ENCODE results near the gene CYP27C1. TPM values are rescaled to one million over a fixed set of nuclear protein-coding genes. Genes with fewer than 3 reads are reported as not detected.

Gene CYP27C1
- total and polyA plus RNA-seq, 2 donors (not counting 1 experiment from before 2014, with no cell fraction given), result 0.07 TPM; not detected in 1

DNA sequence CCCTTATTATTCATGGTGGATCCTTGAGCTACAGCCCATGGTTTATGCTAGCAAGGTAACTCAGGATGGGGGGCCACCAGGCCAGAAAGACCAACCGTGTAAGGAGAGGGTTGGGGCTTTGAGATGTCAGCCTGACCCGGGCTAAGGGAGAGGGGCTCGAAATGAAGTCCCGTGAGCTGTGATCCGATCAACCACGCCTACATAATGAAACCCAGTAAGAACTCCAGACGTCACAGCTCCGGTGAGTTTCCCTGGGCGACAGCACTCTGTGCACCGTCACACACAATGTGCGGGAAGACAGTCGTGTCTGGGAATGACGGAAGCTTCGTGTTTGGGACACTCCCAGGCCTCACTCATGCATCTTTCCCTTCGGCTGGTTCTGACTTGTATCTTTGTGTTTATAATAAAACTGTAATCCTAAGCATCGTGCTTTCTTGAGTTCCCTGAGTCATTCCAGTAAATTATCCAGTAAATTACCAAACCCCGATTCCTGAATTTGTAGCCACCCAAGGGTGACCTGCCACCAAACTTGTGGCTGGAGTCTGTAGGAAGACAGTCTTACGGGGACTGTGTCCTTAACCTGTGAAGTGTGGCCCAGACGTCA, 44.2 kb downstream of the CYP27C1 start:
- Histone ChIP-seq H3K4me1 (ENCODE audit: control insufficient read depth, extremely low read depth, insufficient read depth, low read length) (peaks cover 3% of the 10 kb centered on the region), H3K36me3 (ENCODE audit: control insufficient read depth, insufficient read depth, low read length) (no peaks in the 10 kb centered on the region), H3K4me3 (replicated peaks in 1 of 4; ENCODE audit: control extremely low read depth in 1 of 4, insufficient read depth in 1 of 4, low read depth in 3 of 4, low read length in 4 of 4) (no peak overlapping the region), H3K4me2 (ENCODE audit: extremely low read depth, insufficient read depth, low read length) (peak overlapping the region; percentile 36), H4K20me1 (ENCODE audit: control insufficient read depth, extremely low read depth, insufficient read depth, low read length) (no peaks in the 10 kb centered on the region), H3K9ac (ENCODE audit: insufficient read depth, low read length) (no peak overlapping the region), H3K27ac (ENCODE audit: insufficient read depth, low read length) (peak overlapping the region; percentile 8), H2AFZ (ENCODE audit: low read length) (no peak overlapping the region), H3K79me2 (ENCODE audit: control insufficient read depth, insufficient read depth, low read length) (no peaks in the 10 kb centered on the region), H3K9me3 (ENCODE audit: control insufficient read depth, insufficient read depth, low read depth, low read length) (no peaks in the 10 kb centered on the region), H3K27me3 (ENCODE audit: control insufficient read depth, insufficient read depth, low read length) (no peaks in the 10 kb centered on the region)
- DNase-seq (ENCODE audit: low read depth in 2 of 2), result peak in 1 of 2 donors; percentile 69
- TF ChIP-seq EZH2 (IDR thresholded peaks at IDR 0.05; ENCODE audit: low read length, missing control alignments), result no peak
- TF ChIP-seq, protein P1, sequence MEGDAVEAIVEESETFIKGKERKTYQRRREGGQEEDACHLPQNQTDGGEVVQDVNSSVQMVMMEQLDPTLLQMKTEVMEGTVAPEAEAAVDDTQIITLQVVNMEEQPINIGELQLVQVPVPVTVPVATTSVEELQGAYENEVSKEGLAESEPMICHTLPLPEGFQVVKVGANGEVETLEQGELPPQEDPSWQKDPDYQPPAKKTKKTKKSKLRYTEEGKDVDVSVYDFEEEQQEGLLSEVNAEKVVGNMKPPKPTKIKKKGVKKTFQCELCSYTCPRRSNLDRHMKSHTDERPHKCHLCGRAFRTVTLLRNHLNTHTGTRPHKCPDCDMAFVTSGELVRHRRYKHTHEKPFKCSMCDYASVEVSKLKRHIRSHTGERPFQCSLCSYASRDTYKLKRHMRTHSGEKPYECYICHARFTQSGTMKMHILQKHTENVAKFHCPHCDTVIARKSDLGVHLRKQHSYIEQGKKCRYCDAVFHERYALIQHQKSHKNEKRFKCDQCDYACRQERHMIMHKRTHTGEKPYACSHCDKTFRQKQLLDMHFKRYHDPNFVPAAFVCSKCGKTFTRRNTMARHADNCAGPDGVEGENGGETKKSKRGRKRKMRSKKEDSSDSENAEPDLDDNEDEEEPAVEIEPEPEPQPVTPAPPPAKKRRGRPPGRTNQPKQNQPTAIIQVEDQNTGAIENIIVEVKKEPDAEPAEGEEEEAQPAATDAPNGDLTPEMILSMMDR (conservative IDR thresholded peaks at IDR 0.05 in 1 of 2, IDR thresholded peaks at IDR 0.05 in 1 of 2; ENCODE audit: low read depth in 1 of 2, low read length in 2 of 2), result no peak

DNA sequence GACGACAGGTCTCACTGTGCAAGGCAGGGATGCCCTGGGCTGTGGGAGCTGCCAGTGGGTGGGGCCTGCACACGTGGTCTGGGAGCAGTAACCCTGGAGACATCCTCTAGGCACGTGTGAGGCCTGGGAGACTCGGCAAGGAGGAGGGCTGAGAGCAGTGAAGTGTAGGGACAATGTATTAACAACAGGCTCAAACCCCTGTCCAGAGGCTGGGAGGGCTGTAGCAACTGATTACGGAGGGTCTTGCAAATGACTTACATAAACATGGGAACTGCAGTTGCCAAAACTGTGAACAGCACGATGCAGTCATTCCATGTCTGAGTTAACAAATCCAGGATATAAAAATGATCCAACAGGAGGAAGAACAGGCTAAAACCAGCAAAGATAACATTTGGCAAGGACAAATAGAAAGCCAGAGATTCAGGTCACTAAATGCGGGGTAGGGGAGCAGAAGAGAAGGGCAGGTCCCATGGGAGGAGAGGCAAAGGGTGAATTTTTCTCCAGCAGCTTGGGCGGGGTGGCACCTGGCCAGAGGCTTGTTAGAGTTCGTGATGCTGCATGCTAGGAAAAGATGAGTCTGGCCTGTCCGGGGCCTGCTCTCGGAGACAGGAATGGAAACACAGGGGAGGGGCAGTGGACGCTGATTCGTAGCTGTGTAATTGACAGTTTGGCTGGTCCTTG, 44.9 kb downstream of the CYP27C1 start:
- no peak overlapping the region for H3K4me3 ChIP-seq (replicated peaks in 1 of 4; ENCODE audit: control extremely low read depth in 1 of 4, insufficient read depth in 1 of 4, low read depth in 3 of 4, low read length in 4 of 4)
- H2AFZ ChIP-seq (ENCODE audit: low read length), result no peak overlapping the region
- no peaks in the 10 kb centered on the region for H3K27me3 ChIP-seq (ENCODE audit: control insufficient read depth, insufficient read depth, low read length)
- H3K36me3 ChIP-seq (ENCODE audit: control insufficient read depth, insufficient read depth, low read length), result no peaks in the 10 kb centered on the region
- H4K20me1 ChIP-seq (ENCODE audit: control insufficient read depth, extremely low read depth, insufficient read depth, low read length), result no peaks in the 10 kb centered on the region
- H3K4me2 ChIP-seq (ENCODE audit: extremely low read depth, insufficient read depth, low read length), result no peak overlapping the region
- no peaks in the 10 kb centered on the region for H3K79me2 ChIP-seq (ENCODE audit: control insufficient read depth, insufficient read depth, low read length)
- TF ChIP-seq EZH2 (IDR thresholded peaks at IDR 0.05; ENCODE audit: low read length, missing control alignments), result no peak
- TF ChIP-seq, protein P1 (conservative IDR thresholded peaks at IDR 0.05 in 1 of 2, IDR thresholded peaks at IDR 0.05 in 1 of 2; ENCODE audit: low read depth in 1 of 2, low read length in 2 of 2), result no peak
- H3K4me1 ChIP-seq (ENCODE audit: control insufficient read depth, extremely low read depth, insufficient read depth, low read length), result peaks cover 3% of the 10 kb centered on the region
- peak; percentile 30 to 40 for DNase-seq (ENCODE audit: low read depth in 2 of 2)
- no peaks in the 10 kb centered on the region for H3K9me3 ChIP-seq (ENCODE audit: control insufficient read depth, insufficient read depth, low read depth, low read length)
- no peak overlapping the region for H3K9ac ChIP-seq (ENCODE audit: insufficient read depth, low read length)
- peak overlapping the region; percentile 8 for H3K27ac ChIP-seq (ENCODE audit: insufficient read depth, low read length)

DNA sequence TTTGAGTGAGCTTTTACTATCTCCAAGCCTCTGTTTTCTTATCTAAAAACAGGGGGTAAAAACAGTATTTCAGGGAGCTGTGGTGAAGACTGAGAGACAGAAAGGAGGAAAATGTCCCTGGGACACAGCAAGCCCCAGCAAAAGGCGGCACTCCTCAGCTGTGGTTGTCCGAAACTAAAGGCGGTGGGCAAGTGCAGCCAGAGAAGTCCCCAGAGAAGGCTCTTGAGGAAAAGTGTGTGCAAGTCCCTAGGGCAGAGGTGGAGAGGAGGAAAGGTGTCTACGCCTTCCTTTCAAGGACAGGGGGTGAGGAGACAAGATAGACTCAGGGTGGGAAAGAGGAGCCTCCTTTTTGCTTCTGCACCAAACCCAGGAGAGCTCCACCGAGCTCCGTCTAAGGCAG, 45.5 kb downstream of the CYP27C1 start:
- Histone ChIP-seq H3K79me2 (ENCODE audit: control insufficient read depth, insufficient read depth, low read length) (no peaks in the 10 kb centered on the region), H3K4me2 (ENCODE audit: extremely low read depth, insufficient read depth, low read length) (no peak overlapping the region), H2AFZ (ENCODE audit: low read length) (no peak overlapping the region), H3K9me3 (ENCODE audit: control insufficient read depth, insufficient read depth, low read depth, low read length) (no peaks in the 10 kb centered on the region), H3K9ac (ENCODE audit: insufficient read depth, low read length) (no peak overlapping the region), H3K27me3 (ENCODE audit: control insufficient read depth, insufficient read depth, low read length) (no peaks in the 10 kb centered on the region), H3K4me3 (replicated peaks in 1 of 4; ENCODE audit: control extremely low read depth in 1 of 4, insufficient read depth in 1 of 4, low read depth in 3 of 4, low read length in 4 of 4) (no peak overlapping the region), H3K27ac (ENCODE audit: insufficient read depth, low read length) (no peak overlapping the region), H3K36me3 (ENCODE audit: control insufficient read depth, insufficient read depth, low read length) (no peaks in the 10 kb centered on the region), H4K20me1 (ENCODE audit: control insufficient read depth, extremely low read depth, insufficient read depth, low read length) (no peaks in the 10 kb centered on the region), H3K4me1 (ENCODE audit: control insufficient read depth, extremely low read depth, insufficient read depth, low read length) (peaks cover 3% of the 10 kb centered on the region)
- no peak for TF ChIP-seq EZH2 (IDR thresholded peaks at IDR 0.05; ENCODE audit: low read length, missing control alignments)
- TF ChIP-seq, protein P1 (conservative IDR thresholded peaks at IDR 0.05 in 1 of 2, IDR thresholded peaks at IDR 0.05 in 1 of 2; ENCODE audit: low read depth in 1 of 2, low read length in 2 of 2), result no peak
- no peak for DNase-seq (ENCODE audit: low read depth in 2 of 2)
